GM12878 (cell line): ENCODE data around the gene CSRP1. TPM values are rescaled to one million over a fixed set of nuclear protein-coding genes. Genes with fewer than 3 reads are reported as not detected.

Experiments used
- ATAC-seq: fragments of 200-7000 bp; cut with Tn5 transposase; 3 replicates; pipeline ENCODE4 v1.9.1; 2020; ENCODE audit warnings: mild to moderate bottlenecking, moderate library complexity
- BruUV-seq: library from RNA; stranded (reverse); fragments of 400-500 nt; replicated peaks from 2 replicates; lab custom pipeline; 2021; lab: Mats Ljungman, UMichigan
- CTCF ChIA-PET: fragments of 300-600 bp; sonication (Branson Sonifier 250); formaldehyde crosslinking; extraction: SDS; loops from one replicate; lab custom pipeline; 2021; ENCODE audit warnings: inconsistent platforms; lab: Yijun Ruan, JAX
- POLR2A ChIA-PET: fragments of 350-600 bp; formaldehyde crosslinking; extraction: SDS; loops from one replicate; lab custom pipeline; 2021; ENCODE audit warnings: inconsistent platforms; lab: Charles Lee
- RAD21 ChIA-PET: fragments of 300-600 bp; sonication (Branson Sonifier 250); formaldehyde crosslinking; loops from one replicate; lab custom pipeline; 2023; ENCODE audit warnings: antibody characterized with exemption; ENCODE audit not compliant: unreplicated experiment; lab: Charles Lee
- SMC1A ChIA-PET: fragments of 300-600 bp; sonication (Branson Sonifier 250); formaldehyde crosslinking; loops from one replicate; lab custom pipeline; 2023; ENCODE audit not compliant: unreplicated experiment, uncharacterized antibody; lab: Charles Lee
- DNase-seq: peaks from one replicate; pipeline ENCODE4 v3.0.0-alpha.2; 2011; ENCODE audit warnings: low read depth, low spot score
- FAIRE-seq: peaks from 3 replicates; lab custom pipeline; 2011; peaks lifted over from hg19 to GRCh38; lab: Jason Lieb, UNC
- H2AFZ ChIP-seq: 2 replicates; pipeline ENCODE4 v1.6.0; 2011; ENCODE audit warnings: low read depth, low read length, control low read depth; ENCODE audit not compliant: control insufficient read depth
- H3K27ac ChIP-seq: 2 replicates; pipeline ENCODE4 v1.5.1; 2011; ENCODE audit warnings: control low read depth; ENCODE audit not compliant: control insufficient read depth, insufficient read depth
- H3K27me3 ChIP-seq, 2 experiments: replicated peaks in 1 of 2; 2 replicates each; pipeline versions ENCODE4 v1.6.0 to v1.6.1; 2011; ENCODE audit warnings: low read length in 1 of 2; ENCODE audit not compliant: control insufficient read depth in 2 of 2, insufficient read depth in 2 of 2
- H3K36me3 ChIP-seq, 2 experiments: 2 replicates each; pipeline ENCODE4 v1.5.1; 2011; ENCODE audit warnings: low read length in 1 of 2; ENCODE audit not compliant: control insufficient read depth in 2 of 2, insufficient read depth in 2 of 2
- H3K4me1 ChIP-seq: 2 replicates; pipeline ENCODE4 v1.6.1; 2011; ENCODE audit warnings: mild to moderate bottlenecking, low read length, moderate library complexity, mixed read lengths; ENCODE audit not compliant: control insufficient read depth, insufficient read depth
- H3K4me2 ChIP-seq: 2 replicates; pipeline ENCODE4 v1.6.0; 2011; ENCODE audit warnings: control low read depth; ENCODE audit not compliant: control insufficient read depth, insufficient read depth
- H3K4me3 ChIP-seq: fragments of 200-600 bp; sonication (generic); 2 replicates; pipeline ENCODE4 v1.5.1; 2016
- H3K79me2 ChIP-seq: 2 replicates; pipeline ENCODE4 v1.6.0; 2011; ENCODE audit warnings: low read length; ENCODE audit not compliant: control insufficient read depth, insufficient read depth
- H3K9ac ChIP-seq: 2 replicates; pipeline ENCODE4 v1.8.0; 2011; ENCODE audit warnings: low read length, control low read depth, mixed read lengths; ENCODE audit not compliant: control insufficient read depth, insufficient read depth
- H3K9me3 ChIP-seq: replicated peaks from 3 replicates; pipeline ENCODE4 v1.5.1; 2011; ENCODE audit warnings: mild to moderate bottlenecking, low read length; ENCODE audit not compliant: control insufficient read depth, insufficient read depth
- H4K20me1 ChIP-seq: 2 replicates; pipeline ENCODE4 v1.6.0; 2011; ENCODE audit not compliant: control insufficient read depth, insufficient read depth
- HDAC2 ChIP-seq: fragments of 200-600 bp; sonication (generic); IDR thresholded peaks from 2 replicates; pipeline ENCODE4 v1.6.1; 2017
- POLR2AphosphoS5 ChIP-seq: IDR thresholded peaks from 2 replicates; pipeline ENCODE4 v1.6.1; 2011; ENCODE audit warnings: mild to moderate bottlenecking, low read length, inconsistent platforms
- RELA ChIP-seq: fragments of 450-650 bp; IDR thresholded peaks from 2 replicates; pipeline ENCODE4 v1.8.0; 2014; ENCODE audit warnings: borderline replicate concordance; ENCODE audit not compliant: partially characterized antibody
- RFX5 ChIP-seq: IDR thresholded peaks from 2 replicates; pipeline ENCODE4 v1.6.1; 2011; ENCODE audit warnings: low read depth, low read length, improper control_type of control experiment
- ZBTB11 ChIP-seq: fragments of 450-650 bp; formaldehyde crosslinking; IDR thresholded peaks from 2 replicates; pipeline ENCODE4 v1.5.0; 2022; ENCODE audit warnings: mild to moderate bottlenecking, missing genetic modification characterization
- WGBS: methylation state at CpG from one replicate; pipeline ENCODE4 v1.1.6; 2016; ENCODE audit warnings: low lambda C conversion rate; ENCODE audit not compliant: insufficient replicate concordance, insufficient coverage; ENCODE audit errors: missing lambda C conversion rate; 5-methylcytosine and 5-hydroxymethylcytosine counted together
- in situ Hi-C: fragments of 300-500 bp; cut with MboI; formaldehyde crosslinking; loops from 9 replicates; pipeline ENCODE4 v1.14.3; 2018; ENCODE audit warnings: mixed read lengths
- intact Hi-C: fragments of 100-400 bp; cut with micrococcal nuclease; formaldehyde crosslinking; loops from one replicate; pipeline ENCODE4 v1.14.2; 2022; ENCODE audit not compliant: unreplicated experiment
- polyA plus RNA-seq, 11 experiments: library from polyadenylated mRNA; depleted of rRNA in 4 of 11; unstranded in 6 of 11; stranded (reverse) in 5 of 11; fragments of >200 nt; fragmentation: Nextera tagmentation in 4 of 11; fragmentation: Illumina TruSeq in 1 of 11; extraction: Ambion mirVana in 4 of 11; extraction: Trizol in 1 of 11; gene quantifications; 1 replicate in 1 of 11; 2 replicates in 10 of 11; pipeline versions ENCODE4 v1.2.1 to v1.2.3, GENCODE V29; 2011 to 2016; ENCODE audit warnings: inconsistent platforms in 2 of 11, missing spikeins in 2 of 11, low read depth in 1 of 11
- total RNA-seq, 4 experiments: library from RNA; depleted of rRNA in 3 of 4; stranded (reverse); fragments of >200 nt in 3 of 4; fragmentation: Illumina TruSeq in 1 of 4; extraction: Trizol in 1 of 4; gene quantifications; 2 replicates each; pipeline versions ENCODE4 v1.2.1 to v1.2.3, GENCODE V29; 2013 to 2021
- TF ChIP-seq, protein P1 (sequence below): fragments of 450-650 bp; IDR thresholded peaks from 2 replicates; pipeline ENCODE4 v1.6.1; 2017; ENCODE audit warnings: low read depth, mild to moderate bottlenecking, moderate library complexity

CSRP1 gene
- total and polyA plus RNA-seq, 10 of the 15 experiments (the other 5 are each of a cell fraction or from before 2014, with no cell fraction given), result 23.4 to 99.2 (median 80.7) TPM

- BruUV-seq, result no TSS peak
- intact Hi-C loops (loop anchor here (10.0 kb wide), 1 partner anchor 260 kb away; no protein-coding TSS in a partner anchor), in situ Hi-C loops (no loop called here)
- CTCF ChIA-PET, result interaction anchor here (0.9 to 11.2 kb wide), 8 partner anchors 12 to 188 kb away, joined by 3 to 814 read pairs (median 28); no protein-coding TSS in a partner anchor
- H4K20me1 ChIP-seq, result peaks cover 3% of the 10 kb centered on the region; the same call in 1 of the 2 replicates
- H3K36me3 ChIP-seq, result no peaks in the 10 kb centered on the region
- no peaks in the 10 kb centered on the region for H3K9me3 ChIP-seq
- H3K27me3 ChIP-seq, result no peaks in the 10 kb centered on the region
- no peak for DNase-seq
- TF ChIP-seq POLR2AphosphoS5 (no peak), HDAC2 (no peak), RFX5 (no peak), ZBTB11 (CRISPR knock-in tag) (no peak), RELA (no peak)
- TF ChIP-seq, protein P1, sequence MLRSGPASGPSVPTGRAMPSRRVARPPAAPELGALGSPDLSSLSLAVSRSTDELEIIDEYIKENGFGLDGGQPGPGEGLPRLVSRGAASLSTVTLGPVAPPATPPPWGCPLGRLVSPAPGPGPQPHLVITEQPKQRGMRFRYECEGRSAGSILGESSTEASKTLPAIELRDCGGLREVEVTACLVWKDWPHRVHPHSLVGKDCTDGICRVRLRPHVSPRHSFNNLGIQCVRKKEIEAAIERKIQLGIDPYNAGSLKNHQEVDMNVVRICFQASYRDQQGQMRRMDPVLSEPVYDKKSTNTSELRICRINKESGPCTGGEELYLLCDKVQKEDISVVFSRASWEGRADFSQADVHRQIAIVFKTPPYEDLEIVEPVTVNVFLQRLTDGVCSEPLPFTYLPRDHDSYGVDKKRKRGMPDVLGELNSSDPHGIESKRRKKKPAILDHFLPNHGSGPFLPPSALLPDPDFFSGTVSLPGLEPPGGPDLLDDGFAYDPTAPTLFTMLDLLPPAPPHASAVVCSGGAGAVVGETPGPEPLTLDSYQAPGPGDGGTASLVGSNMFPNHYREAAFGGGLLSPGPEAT, result no peak
- peaks cover 28% of the 10 kb centered on the region for H3K4me1 ChIP-seq
- RAD21 ChIA-PET, result interaction anchor here (0.7 to 7.9 kb wide), 4 partner anchors 34 to 278 kb away, joined by 3 to 146 read pairs (median 14); no protein-coding TSS in a partner anchor
- no peak overlapping the region for H3K4me3 ChIP-seq
- FAIRE-seq, result no peak
- H3K4me2 ChIP-seq, result no peak overlapping the region
- no peak overlapping the region for H2AFZ ChIP-seq
- ATAC-seq, result no peak
- 72% methylated on average over 9 of the region's 9 CpGs for WGBS
- no peak overlapping the region for H3K27ac ChIP-seq
- SMC1A ChIA-PET, result interaction anchor here (1.0 to 18.7 kb wide), 6 partner anchors 14 to 110 kb away, joined by 4 to 514 read pairs (median 30); no protein-coding TSS in a partner anchor
- POLR2A ChIA-PET, result no interaction called here
- no peak overlapping the region for H3K9ac ChIP-seq
- no peaks in the 10 kb centered on the region for H3K79me2 ChIP-seq
These were observed 8.3 kb upstream of the CSRP1 start for GRCh38 chr1:201515062-201515750.
